BLaER1 treated with 17β-estradiol and CSF1 and Interleukin-3, amounts not matched to agents 10 nM and 100 nM (cell line): ENCODE measurements around the gene MAD1L1.

Experiments
- H3K27ac ChIP-seq, 11 experiments: shearing (Covaris generic); formaldehyde crosslinking; 2 replicates each; pipeline ENCODE4 v1.8.1; 2022
- H3K27me3 ChIP-seq, 11 experiments: shearing (Covaris generic); formaldehyde crosslinking; 2 replicates each; pipeline ENCODE4 v1.8.1; 2022
- H3K36me3 ChIP-seq, 11 experiments: shearing (Covaris generic); formaldehyde crosslinking; 2 replicates each; pipeline ENCODE4 v1.8.1; 2022
- H3K4me1 ChIP-seq, 10 experiments: shearing (Covaris generic); formaldehyde crosslinking; 2 replicates each; pipeline ENCODE4 v1.8.1; 2022
- H3K4me2 ChIP-seq, 11 experiments: shearing (Covaris generic); formaldehyde crosslinking; 2 replicates each; pipeline ENCODE4 v1.8.1; 2022
- H3K4me3 ChIP-seq, 10 experiments: shearing (Covaris generic); formaldehyde crosslinking; 2 replicates each; pipeline ENCODE4 v1.8.1; 2022
- H3K9ac ChIP-seq, 11 experiments: shearing (Covaris generic); formaldehyde crosslinking; 2 replicates each; pipeline ENCODE4 v1.8.1; 2022
- H3K9me3 ChIP-seq, 11 experiments: shearing (Covaris generic); formaldehyde crosslinking; replicated peaks in 1 of 11; 2 replicates each; pipeline ENCODE4 v1.8.1; 2022
- H4K20me1 ChIP-seq, 11 experiments: shearing (Covaris generic); formaldehyde crosslinking; 2 replicates each; pipeline ENCODE4 v1.8.1; 2022
- Cebpa-rat ChIP-seq, 11 experiments: shearing (Covaris generic); IDR thresholded peaks; 2 replicates each; pipeline ENCODE4 v1.8.1; 2022

The MAD1L1 gene

DNA sequence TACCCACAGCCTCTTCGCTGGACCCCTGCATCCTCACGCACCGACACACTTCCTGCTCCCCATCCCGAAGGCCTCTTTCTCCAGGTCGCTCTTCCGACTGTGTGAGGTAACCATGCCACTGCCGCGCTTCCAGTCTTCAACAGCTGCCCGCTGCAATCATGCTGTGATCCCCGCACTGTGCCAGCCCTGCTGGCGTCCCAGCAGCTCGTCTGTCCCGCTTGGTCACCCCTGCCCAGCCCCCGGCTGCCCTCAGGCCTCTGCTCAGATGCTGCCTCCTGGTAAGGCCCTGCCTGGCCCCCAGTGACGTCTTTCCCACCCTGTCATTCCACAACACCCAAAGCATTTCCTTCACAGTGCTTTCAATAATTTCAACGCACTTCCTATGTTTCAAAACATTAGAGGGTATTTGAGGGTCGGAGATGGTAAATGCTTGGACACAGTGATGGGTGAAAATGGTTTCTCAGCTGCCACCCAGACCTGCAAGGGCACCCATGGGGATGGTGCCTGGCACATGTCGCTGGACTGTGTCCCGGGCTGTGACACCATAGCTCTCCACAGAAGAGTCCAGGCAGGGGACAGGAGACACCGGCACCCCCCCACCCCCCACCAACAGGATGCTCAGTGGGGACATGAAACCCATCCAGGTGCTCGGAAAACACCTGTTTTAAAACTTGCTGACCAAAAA, 125.2 kb downstream of the MAD1L1 start:
- peak overlapping the region; percentile 66 to 99 (median 94) for H3K4me2 ChIP-seq
- H3K4me1 ChIP-seq, result peaks cover 94 to 100% (median 99%) of the 10 kb centered on the region in 10 experiments
- H3K4me3 ChIP-seq, result peak overlapping the region in 6 of 10 experiments; percentile 1 to 51 (median 44); a peak in 10 of 20 replicates
- H3K9ac ChIP-seq, result peak overlapping the region in 8 of 11 experiments; percentile 39 to 80 (median 74); a peak in 14 of 22 replicates
- H3K9me3 ChIP-seq, result no peaks in the 10 kb centered on the region
- TF ChIP-seq Cebpa-rat (IDR thresholded peaks at IDR 0.05), result no peak
- peaks cover 0 to 26% (median 0%) of the 10 kb centered on the region in 11 experiments; a peak in 4 of 22 replicates for H3K27me3 ChIP-seq
- H4K20me1 ChIP-seq, result peaks cover 0 to 89% (median 47%) of the 10 kb centered on the region in 11 experiments; a peak in 15 of 22 replicates
- H3K36me3 ChIP-seq, result peaks cover 0 to 7% (median 0%) of the 10 kb centered on the region in 11 experiments; a peak in 5 of 22 replicates
- peak overlapping the region in 8 of 11 experiments; percentile 9 to 88 (median 81); a peak in 14 of 22 replicates for H3K27ac ChIP-seq

DNA sequence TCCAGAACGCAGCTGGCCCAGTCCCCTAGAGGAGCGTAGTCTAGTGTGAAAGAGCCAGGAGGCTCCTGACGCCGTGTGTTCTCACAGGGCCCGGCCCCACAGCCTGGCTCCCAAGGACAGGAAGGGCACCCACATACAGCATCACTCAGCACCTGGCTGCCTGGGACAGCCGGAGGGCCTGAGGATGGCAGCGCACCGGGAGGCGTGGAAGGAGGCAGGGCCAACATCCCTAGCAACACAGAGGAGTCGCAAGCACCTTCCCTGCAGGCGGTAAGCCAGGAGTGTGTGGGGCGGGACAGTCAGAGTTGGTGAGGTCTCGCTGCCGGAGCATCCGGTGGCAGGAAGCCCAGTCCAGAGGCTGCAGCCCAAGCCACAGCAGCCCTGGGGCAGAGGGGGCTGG, 125.8 kb downstream of the MAD1L1 start:
- no peak for TF ChIP-seq Cebpa-rat (IDR thresholded peaks at IDR 0.05)
- Histone ChIP-seq H3K4me3 (peak overlapping the region in 6 of 10 experiments; percentile 1 to 51 (median 44); a peak in 10 of 20 replicates), H3K9ac (peak overlapping the region in 8 of 11 experiments; percentile 39 to 80 (median 74); a peak in 15 of 22 replicates), H3K27me3 (peaks cover 0 to 25% (median 0%) of the 10 kb centered on the region in 11 experiments; a peak in 4 of 22 replicates), H3K27ac (peak overlapping the region in 8 of 11 experiments; percentile 9 to 88 (median 81); a peak in 14 of 22 replicates), H3K4me1 (peaks cover 88 to 100% (median 98%) of the 10 kb centered on the region in 10 experiments), H3K9me3 (no peaks in the 10 kb centered on the region), H4K20me1 (peaks cover 0 to 89% (median 53%) of the 10 kb centered on the region in 11 experiments; a peak in 16 of 22 replicates), H3K4me2 (peak overlapping the region; percentile 66 to 99 (median 94)), H3K36me3 (peaks cover 0 to 12% (median 0%) of the 10 kb centered on the region in 11 experiments; a peak in 5 of 22 replicates)

DNA sequence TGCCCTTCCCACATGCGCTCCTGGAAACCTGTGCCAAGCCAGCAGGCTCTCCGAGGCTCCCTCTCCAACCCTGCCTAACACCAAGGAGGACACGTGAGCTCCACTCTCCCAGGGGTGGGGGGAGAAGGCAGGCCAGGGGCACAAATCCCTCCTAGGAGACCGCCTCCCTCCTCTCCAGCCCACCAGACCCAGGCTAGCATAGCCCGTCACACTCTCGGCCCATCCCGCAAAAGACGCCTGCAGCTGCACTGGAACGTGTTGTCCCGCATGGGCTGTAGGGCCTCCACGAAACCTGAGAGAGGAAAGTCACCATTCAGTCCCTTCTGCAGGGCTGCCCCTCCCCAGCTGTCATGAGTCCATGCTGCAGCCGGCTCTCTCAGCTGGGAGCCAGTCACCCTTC, 126.3 kb downstream of the MAD1L1 start:
- Histone ChIP-seq H3K4me2 (peak overlapping the region; percentile 66 to 99 (median 94)), H3K27ac (peak overlapping the region in 7 of 11 experiments; percentile 9 to 88 (median 84); a peak in 12 of 22 replicates), H3K4me1 (peaks cover 83 to 100% (median 97%) of the 10 kb centered on the region in 10 experiments), H3K27me3 (peaks cover 0 to 23% (median 0%) of the 10 kb centered on the region in 11 experiments; a peak in 4 of 22 replicates), H3K9ac (peak overlapping the region in 8 of 11 experiments; percentile 39 to 80 (median 74); a peak in 13 of 22 replicates), H3K36me3 (peaks cover 0 to 13% (median 0%) of the 10 kb centered on the region in 11 experiments; a peak in 5 of 22 replicates), H3K9me3 (no peaks in the 10 kb centered on the region), H3K4me3 (peak overlapping the region in 6 of 10 experiments; percentile 1 to 51 (median 44); a peak in 9 of 20 replicates), H4K20me1 (peaks cover 4 to 89% (median 58%) of the 10 kb centered on the region in 11 experiments; a peak in 17 of 22 replicates)
- TF ChIP-seq Cebpa-rat (IDR thresholded peaks at IDR 0.05), result no peak

DNA sequence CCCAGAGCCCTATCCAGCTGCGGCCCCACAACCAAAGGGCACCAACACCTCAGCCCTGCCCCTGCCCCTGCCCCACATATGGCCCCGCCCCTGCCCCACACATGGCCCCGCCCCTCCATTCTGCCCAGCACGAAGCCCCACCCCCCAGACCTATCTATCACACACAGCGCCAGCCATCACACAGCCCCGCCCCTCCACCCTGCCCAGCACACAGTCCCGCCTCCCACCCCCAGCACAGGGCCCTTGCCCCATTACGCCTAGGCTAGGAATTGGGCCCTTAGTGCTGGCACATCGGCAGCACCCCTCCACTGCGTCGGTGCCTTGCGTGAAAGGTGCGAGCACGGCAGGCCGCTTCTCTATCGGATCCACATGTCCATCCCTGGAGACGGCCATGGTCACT, 126.8 kb downstream of the MAD1L1 start:
- H3K4me2 ChIP-seq, result peak overlapping the region; percentile 75 to 99 (median 95)
- peaks cover 0 to 25% (median 0%) of the 10 kb centered on the region in 11 experiments; a peak in 4 of 22 replicates for H3K27me3 ChIP-seq
- TF ChIP-seq Cebpa-rat (IDR thresholded peaks at IDR 0.05), result no peak
- H3K36me3 ChIP-seq, result peaks cover 0 to 13% (median 0%) of the 10 kb centered on the region in 11 experiments; a peak in 5 of 22 replicates
- H3K4me1 ChIP-seq, result peaks cover 78 to 100% (median 97%) of the 10 kb centered on the region in 10 experiments
- no peaks in the 10 kb centered on the region for H3K9me3 ChIP-seq
- peaks cover 4 to 88% (median 63%) of the 10 kb centered on the region in 11 experiments; a peak in 18 of 22 replicates for H4K20me1 ChIP-seq
- peak overlapping the region in 2 of 10 experiments; percentile 43 to 51; a peak in 3 of 20 replicates for H3K4me3 ChIP-seq
- peak overlapping the region in 6 of 11 experiments; percentile 39 to 80 (median 78); a peak in 10 of 22 replicates for H3K9ac ChIP-seq
- H3K27ac ChIP-seq, result peak overlapping the region in 7 of 11 experiments; percentile 63 to 88 (median 84); a peak in 13 of 22 replicates

DNA sequence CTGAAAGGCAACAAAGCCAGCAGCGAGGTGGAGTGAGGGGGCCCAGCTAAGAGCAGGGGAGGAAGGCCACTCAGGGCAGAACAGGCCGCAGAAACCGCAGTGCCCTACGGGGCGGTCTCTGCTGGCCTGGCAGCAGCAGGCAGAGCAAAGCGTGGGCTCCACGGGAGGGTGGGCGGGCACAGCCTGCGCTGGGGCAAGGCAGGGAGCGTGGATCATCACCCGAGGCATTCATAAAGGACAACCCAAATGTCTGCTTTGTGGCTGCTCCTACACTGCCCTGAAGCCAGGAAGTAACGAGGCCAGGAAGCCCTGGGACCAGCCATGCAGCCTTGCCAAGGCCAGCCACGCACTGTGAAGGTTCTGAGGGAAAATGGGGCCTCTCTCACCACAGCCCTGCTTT, 127.5 kb downstream of the MAD1L1 start:
- H3K4me1 ChIP-seq, result peaks cover 75 to 100% (median 97%) of the 10 kb centered on the region in 10 experiments
- 0 out of 20 replicates have a peak overlapping the region, but pooled peaks of 2 of the 10 experiments have one; percentile 2 to 8 for H3K4me3 ChIP-seq
- H3K9ac ChIP-seq, result peak overlapping the region in 9 of 11 experiments; percentile 1 to 74 (median 60); a peak in 16 of 22 replicates
- H3K36me3 ChIP-seq, result peaks cover 0 to 13% (median 0%) of the 10 kb centered on the region in 11 experiments; a peak in 5 of 22 replicates
- H3K9me3 ChIP-seq, result no peaks in the 10 kb centered on the region
- no peak for TF ChIP-seq Cebpa-rat (IDR thresholded peaks at IDR 0.05)
- peak overlapping the region in 8 of 11 experiments; percentile 58 to 81 (median 72); a peak in 17 of 22 replicates for H3K27ac ChIP-seq
- H3K27me3 ChIP-seq, result peaks cover 0 to 31% (median 0%) of the 10 kb centered on the region in 11 experiments; a peak in 6 of 22 replicates
- H3K4me2 ChIP-seq, result peak overlapping the region; percentile 79 to 96 (median 88)
- peaks cover 4 to 89% (median 69%) of the 10 kb centered on the region in 11 experiments; a peak in 19 of 22 replicates for H4K20me1 ChIP-seq

DNA sequence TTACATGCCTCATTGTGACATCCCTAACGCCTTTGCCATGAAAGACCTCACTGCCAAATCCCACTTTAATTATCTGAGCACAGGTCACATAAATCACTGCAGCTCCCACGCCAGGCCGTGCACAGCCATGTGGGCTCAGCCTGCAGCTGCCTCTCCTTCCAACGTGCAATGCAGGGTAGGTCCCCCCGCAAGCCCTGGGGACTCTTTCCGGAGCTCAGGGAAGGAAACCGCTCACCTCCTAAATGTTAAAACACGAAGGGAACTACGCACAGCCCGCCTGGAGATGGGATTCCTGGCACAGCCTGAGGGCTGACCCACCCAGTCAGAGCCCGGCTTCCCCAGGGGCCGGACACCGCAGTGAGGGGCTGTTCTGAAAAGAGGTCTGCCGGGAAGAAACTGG, 128.0 kb downstream of the MAD1L1 start:
- H4K20me1 ChIP-seq, result peaks cover 9 to 89% (median 75%) of the 10 kb centered on the region in 11 experiments; a peak in 21 of 22 replicates
- peaks cover 0 to 37% (median 0%) of the 10 kb centered on the region in 11 experiments; a peak in 6 of 22 replicates for H3K27me3 ChIP-seq
- peak overlapping the region in 3 of 10 experiments; percentile 2 to 13 (median 8); a peak in 1 of 20 replicates for H3K4me3 ChIP-seq
- no peaks in the 10 kb centered on the region for H3K9me3 ChIP-seq
- H3K9ac ChIP-seq, result peak overlapping the region in 9 of 11 experiments; percentile 1 to 74 (median 60); a peak in 15 of 22 replicates
- peaks cover 75 to 100% (median 97%) of the 10 kb centered on the region in 10 experiments for H3K4me1 ChIP-seq
- no peak for TF ChIP-seq Cebpa-rat (IDR thresholded peaks at IDR 0.05)
- peak overlapping the region; percentile 79 to 96 (median 88) for H3K4me2 ChIP-seq
- H3K36me3 ChIP-seq, result peaks cover 0 to 13% (median 0%) of the 10 kb centered on the region in 11 experiments; a peak in 5 of 22 replicates
- H3K27ac ChIP-seq, result peak overlapping the region in 8 of 11 experiments; percentile 58 to 81 (median 72); a peak in 16 of 22 replicates

DNA sequence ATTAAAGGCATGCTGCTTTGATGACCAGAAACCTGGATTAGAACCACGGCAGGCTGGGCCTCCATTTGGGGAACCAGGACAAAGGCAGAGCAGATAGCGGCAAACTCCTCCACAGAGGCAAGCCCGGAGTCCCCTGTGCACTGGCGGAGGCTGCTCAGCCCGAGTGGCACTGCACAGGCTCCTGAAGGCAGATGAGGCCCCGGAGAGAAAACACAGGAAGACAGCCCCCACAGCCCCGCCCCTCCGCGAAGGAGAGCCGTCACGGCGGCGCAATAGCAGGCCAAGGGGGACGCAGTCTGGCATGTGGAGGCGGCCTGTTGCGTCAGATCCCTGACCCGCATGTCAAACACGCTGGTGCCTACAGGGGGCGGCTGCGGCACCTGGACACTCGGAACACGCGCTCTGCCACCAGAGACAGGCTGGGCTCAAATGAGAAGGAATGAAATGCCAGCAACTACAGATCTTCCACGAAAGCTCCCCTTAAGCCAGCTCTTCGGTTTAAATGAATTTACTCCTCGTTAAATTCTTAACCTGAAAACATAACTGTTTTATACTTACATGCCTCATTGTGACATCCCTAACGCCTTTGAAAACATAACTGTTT, 128.5 kb downstream of the MAD1L1 start:
- peaks cover 75 to 100% (median 97%) of the 10 kb centered on the region in 10 experiments for H3K4me1 ChIP-seq
- H4K20me1 ChIP-seq, result peaks cover 14 to 90% (median 76%) of the 10 kb centered on the region in 11 experiments
- peak overlapping the region in 4 of 10 experiments; percentile 8 to 31 (median 22); a peak in 5 of 20 replicates for H3K4me3 ChIP-seq
- H3K36me3 ChIP-seq, result peaks cover 0 to 13% (median 0%) of the 10 kb centered on the region in 11 experiments; a peak in 5 of 22 replicates
- H3K9me3 ChIP-seq, result no peaks in the 10 kb centered on the region
- peaks cover 0 to 37% (median 0%) of the 10 kb centered on the region in 11 experiments; a peak in 6 of 22 replicates for H3K27me3 ChIP-seq
- peak overlapping the region in 9 of 11 experiments; percentile 20 to 74 (median 60); a peak in 16 of 22 replicates for H3K9ac ChIP-seq
- H3K4me2 ChIP-seq, result peak overlapping the region; percentile 79 to 96 (median 88)
- peak overlapping the region in 9 of 11 experiments; percentile 19 to 81 (median 68); a peak in 16 of 22 replicates for H3K27ac ChIP-seq
- peak in 9 of 11 experiments; percentile 62 to 98 (median 81); a peak in 17 of 22 replicates for TF ChIP-seq Cebpa-rat (IDR thresholded peaks at IDR 0.05)
